Fibroblast of mammary gland (primary cell): ENCODE measurements around the gene OPA3.

Experiments used
- DNase-seq: peaks from one replicate; pipeline ENCODE4 v3.0.0-alpha.2; 2010; ENCODE audit warnings: low read depth
- H3K4me3 ChIP-seq: 2 replicates; pipeline ENCODE4 v1.5.1; 2011; ENCODE audit warnings: low read depth, mild to moderate bottlenecking, low read length, moderate library complexity; ENCODE audit not compliant: control insufficient read depth
- TF ChIP-seq, protein P1 (sequence below): conservative IDR thresholded peaks from 2 replicates; pipeline ENCODE4 v1.5.1; 2011; ENCODE audit warnings: low read depth, low read length, inconsistent platforms; ENCODE audit not compliant: control insufficient read depth, insufficient read depth

Gene OPA3

DNA sequence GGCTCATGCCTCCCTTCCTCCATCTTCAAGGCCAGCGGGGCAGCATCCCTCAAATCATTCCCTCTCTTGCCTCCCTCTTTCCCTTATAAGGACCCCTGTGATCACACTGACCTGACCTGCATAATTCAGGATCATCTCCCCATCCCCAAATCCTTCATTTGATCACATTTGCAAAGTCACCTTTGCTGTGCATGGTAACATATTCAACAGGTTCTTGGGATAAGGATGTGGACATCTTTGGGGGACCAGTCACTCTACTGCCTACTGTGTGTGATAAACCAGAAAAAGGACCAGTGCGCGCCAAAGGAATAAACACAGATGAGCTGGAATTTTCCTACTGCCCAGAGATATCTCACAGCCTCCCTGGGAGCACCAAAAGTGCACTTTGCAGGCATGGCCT, 7.9 kb downstream of the OPA3 start:
- H3K4me3 ChIP-seq, result no peak overlapping the region
- no peak for DNase-seq
- TF ChIP-seq, protein P1, sequence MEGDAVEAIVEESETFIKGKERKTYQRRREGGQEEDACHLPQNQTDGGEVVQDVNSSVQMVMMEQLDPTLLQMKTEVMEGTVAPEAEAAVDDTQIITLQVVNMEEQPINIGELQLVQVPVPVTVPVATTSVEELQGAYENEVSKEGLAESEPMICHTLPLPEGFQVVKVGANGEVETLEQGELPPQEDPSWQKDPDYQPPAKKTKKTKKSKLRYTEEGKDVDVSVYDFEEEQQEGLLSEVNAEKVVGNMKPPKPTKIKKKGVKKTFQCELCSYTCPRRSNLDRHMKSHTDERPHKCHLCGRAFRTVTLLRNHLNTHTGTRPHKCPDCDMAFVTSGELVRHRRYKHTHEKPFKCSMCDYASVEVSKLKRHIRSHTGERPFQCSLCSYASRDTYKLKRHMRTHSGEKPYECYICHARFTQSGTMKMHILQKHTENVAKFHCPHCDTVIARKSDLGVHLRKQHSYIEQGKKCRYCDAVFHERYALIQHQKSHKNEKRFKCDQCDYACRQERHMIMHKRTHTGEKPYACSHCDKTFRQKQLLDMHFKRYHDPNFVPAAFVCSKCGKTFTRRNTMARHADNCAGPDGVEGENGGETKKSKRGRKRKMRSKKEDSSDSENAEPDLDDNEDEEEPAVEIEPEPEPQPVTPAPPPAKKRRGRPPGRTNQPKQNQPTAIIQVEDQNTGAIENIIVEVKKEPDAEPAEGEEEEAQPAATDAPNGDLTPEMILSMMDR, result no peak

DNA sequence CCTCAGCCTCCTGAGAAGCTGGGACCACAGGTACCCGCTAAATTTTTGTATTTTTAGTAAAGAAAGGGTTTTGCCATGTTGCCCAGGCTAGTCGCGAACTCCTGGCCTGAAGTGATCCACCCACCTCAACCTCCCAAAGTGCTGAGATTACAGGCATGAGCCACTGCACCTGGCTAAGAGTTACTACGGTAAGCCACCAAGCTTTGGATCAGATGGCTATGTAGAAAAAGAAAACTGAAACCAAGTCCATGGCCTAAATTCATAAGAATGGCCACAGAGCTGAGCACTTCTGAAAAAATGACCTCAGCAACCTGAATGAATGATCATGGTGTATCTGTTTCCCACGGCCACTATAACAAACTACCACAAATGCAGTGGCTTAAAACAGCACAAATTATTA, 9.4 kb downstream of the OPA3 start:
- TF ChIP-seq, protein P1, result no peak
- DNase-seq, result no peak
- H3K4me3 ChIP-seq, result no peak overlapping the region

DNA sequence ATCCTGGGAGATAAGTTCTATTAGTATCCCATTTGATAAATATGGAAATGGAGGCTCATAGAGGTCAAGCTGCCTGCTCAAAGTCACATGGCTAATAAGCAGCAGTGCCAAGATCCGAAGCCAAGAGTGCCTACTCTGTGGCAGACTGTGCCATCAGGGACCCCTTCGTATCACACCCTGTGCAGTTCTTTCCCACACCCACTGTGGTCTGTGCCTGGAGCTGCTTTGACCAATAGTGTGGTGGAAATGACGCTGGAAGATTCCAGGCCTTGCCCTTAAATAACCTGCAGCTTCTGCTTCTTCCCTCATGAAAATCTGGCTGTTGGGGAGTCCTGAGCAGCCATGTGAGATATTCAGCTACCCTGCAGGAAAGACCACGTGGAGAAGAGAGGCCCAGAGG, 10.1 kb downstream of the OPA3 start:
- TF ChIP-seq, protein P1, result no peak
- DNase-seq, result peak; percentile 54
- H3K4me3 ChIP-seq, result no peak overlapping the region

GRCh38 chr19:45571457-45572220, 13.0 kb downstream of the OPA3 start:
- no peak for DNase-seq
- H3K4me3 ChIP-seq, result no peak overlapping the region
- TF ChIP-seq, protein P1, result no peak

GRCh38 chr19:45569619-45570421, 14.8 kb downstream of the OPA3 start:
- no peak overlapping the region for H3K4me3 ChIP-seq
- peak; percentile 61 for DNase-seq
- TF ChIP-seq, protein P1, result peak; percentile 85

DNA sequence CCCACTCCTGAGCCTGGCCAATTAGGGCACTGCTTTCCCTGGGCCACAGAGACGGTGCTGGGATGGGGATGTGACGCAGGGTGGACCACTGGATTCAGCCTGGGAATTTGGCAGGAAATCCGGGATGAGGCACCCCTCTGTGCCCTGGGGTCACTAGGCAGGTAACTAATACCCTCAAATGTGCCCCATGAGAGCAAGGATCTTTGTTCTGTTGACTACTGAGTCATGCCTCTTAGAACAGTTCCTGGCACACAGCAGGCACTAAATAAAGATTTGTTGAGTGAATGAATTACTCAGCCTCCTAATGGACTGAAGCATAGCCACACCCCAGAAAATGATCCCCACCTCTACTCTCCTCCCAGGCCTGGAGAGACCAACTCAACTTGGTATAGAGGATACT, 15.9 kb downstream of the OPA3 start:
- DNase-seq, result peak; percentile 98
- TF ChIP-seq, protein P1, result no peak
- H3K4me3 ChIP-seq, result no peak overlapping the region

- H3K4me3 ChIP-seq, result no peak overlapping the region
- TF ChIP-seq, protein P1, result no peak
- DNase-seq, result no peak
Measured at GRCh38 chr19:45567609-45568008, 17.0 kb downstream of the OPA3 start.
